Panc1 (cell line): Measurements from ENCODE around the gene CYBRD1.

Experiments used
- CTCF ChIP-seq: fragments of 450-650 bp; IDR thresholded peaks from 2 replicates; pipeline ENCODE4 v1.5.1; 2017; ENCODE audit warnings: mild to moderate bottlenecking
- POLR2AphosphoS5 ChIP-seq: IDR thresholded peaks from 2 replicates; pipeline ENCODE4 v1.6.1; 2012; ENCODE audit warnings: mild to moderate bottlenecking, low read depth, low read length, moderate library complexity
- SIN3A ChIP-seq: IDR thresholded peaks from 2 replicates; pipeline ENCODE4 v1.6.1; 2012; ENCODE audit warnings: low read depth, mild to moderate bottlenecking, low read length, moderate library complexity, borderline replicate concordance; ENCODE audit not compliant: insufficient read depth
- TF ChIP-seq, protein P1 (sequence below), 2 experiments: IDR thresholded peaks; 2 replicates each; pipeline ENCODE4 v1.6.1; 2011 to 2012; ENCODE audit warnings: low read depth in 2 of 2, control low read depth in 1 of 2, low read length in 1 of 2, mild to moderate bottlenecking in 1 of 2, moderate library complexity in 1 of 2; ENCODE audit not compliant: insufficient read depth in 1 of 2

DNA sequence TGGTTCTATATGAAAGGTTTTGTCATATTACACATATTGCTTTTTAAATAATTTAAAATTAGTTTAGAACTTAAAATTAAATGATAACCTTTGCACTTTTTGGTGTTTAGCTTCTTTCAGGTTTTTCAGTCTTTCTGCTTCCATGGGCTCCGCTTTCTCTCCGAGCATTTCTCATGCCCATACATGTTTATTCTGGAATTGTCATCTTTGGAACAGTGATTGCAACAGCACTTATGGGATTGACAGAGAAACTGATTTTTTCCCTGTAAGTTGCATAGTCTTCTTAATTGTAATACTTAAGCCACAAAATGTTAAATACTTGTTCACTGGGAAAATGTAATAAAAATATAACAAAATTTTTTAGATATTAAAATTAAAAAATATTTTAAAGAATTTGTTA lies 31.0 kb downstream of the CYBRD1 start:
- TF ChIP-seq CTCF (no peak), POLR2AphosphoS5 (no peak), SIN3A (no peak)
- TF ChIP-seq, protein P1, sequence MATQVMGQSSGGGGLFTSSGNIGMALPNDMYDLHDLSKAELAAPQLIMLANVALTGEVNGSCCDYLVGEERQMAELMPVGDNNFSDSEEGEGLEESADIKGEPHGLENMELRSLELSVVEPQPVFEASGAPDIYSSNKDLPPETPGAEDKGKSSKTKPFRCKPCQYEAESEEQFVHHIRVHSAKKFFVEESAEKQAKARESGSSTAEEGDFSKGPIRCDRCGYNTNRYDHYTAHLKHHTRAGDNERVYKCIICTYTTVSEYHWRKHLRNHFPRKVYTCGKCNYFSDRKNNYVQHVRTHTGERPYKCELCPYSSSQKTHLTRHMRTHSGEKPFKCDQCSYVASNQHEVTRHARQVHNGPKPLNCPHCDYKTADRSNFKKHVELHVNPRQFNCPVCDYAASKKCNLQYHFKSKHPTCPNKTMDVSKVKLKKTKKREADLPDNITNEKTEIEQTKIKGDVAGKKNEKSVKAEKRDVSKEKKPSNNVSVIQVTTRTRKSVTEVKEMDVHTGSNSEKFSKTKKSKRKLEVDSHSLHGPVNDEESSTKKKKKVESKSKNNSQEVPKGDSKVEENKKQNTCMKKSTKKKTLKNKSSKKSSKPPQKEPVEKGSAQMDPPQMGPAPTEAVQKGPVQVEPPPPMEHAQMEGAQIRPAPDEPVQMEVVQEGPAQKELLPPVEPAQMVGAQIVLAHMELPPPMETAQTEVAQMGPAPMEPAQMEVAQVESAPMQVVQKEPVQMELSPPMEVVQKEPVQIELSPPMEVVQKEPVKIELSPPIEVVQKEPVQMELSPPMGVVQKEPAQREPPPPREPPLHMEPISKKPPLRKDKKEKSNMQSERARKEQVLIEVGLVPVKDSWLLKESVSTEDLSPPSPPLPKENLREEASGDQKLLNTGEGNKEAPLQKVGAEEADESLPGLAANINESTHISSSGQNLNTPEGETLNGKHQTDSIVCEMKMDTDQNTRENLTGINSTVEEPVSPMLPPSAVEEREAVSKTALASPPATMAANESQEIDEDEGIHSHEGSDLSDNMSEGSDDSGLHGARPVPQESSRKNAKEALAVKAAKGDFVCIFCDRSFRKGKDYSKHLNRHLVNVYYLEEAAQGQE (IDR thresholded peaks at IDR 0.05; ENCODE audit: insufficient read depth in 1 of 2, low read depth in 2 of 2, low read length in 1 of 2): no peak
